H1 (cell line): ENCODE results near the gene GINS2. TPM values are rescaled to one million over a fixed set of nuclear protein-coding genes. Genes with fewer than 3 reads are reported as not detected.
A peak's percentile ranks its signal among the peaks of the same experiment; 100 is the strongest.

Source experiments
- CTCF ChIA-PET: fragments of 300-600 bp; sonication (Branson Sonifier 250); formaldehyde crosslinking; loops from one replicate; lab custom pipeline; 2021; ENCODE audit not compliant: partially characterized antibody; lab: Charles Lee
- POLR2A ChIA-PET: fragments of 300-600 bp; sonication (Branson Sonifier 250); formaldehyde crosslinking; loops from one replicate; lab custom pipeline; 2021; ENCODE audit warnings: inconsistent platforms; ENCODE audit not compliant: partially characterized antibody; lab: Charles Lee
- DNase-seq, 2 experiments: peaks; one replicate each; pipeline versions ENCODE4 v3.0.0 to v3.0.0-alpha.2; 2010 to 2022; ENCODE audit warnings: low spot score in 2 of 2, low read depth in 1 of 2, mixed read lengths in 1 of 2
- FAIRE-seq: peaks from 2 replicates; lab custom pipeline; 2011; peaks lifted over from hg19 to GRCh38; lab: Jason Lieb, UNC
- H2AFZ ChIP-seq: 2 replicates; pipeline ENCODE4 v1.8.1; 2012; ENCODE audit warnings: low read length, inconsistent platforms
- H2AK5ac ChIP-seq: 2 replicates; pipeline ENCODE4 v1.6.1; 2013; ENCODE audit warnings: low read depth, low read length
- H2BK120ac ChIP-seq: replicated peaks from 2 replicates; pipeline ENCODE3; 2013; ENCODE audit warnings: low read depth, low read length, inconsistent platforms
- H2BK12ac ChIP-seq: 2 replicates; pipeline ENCODE4 v1.6.1; 2013; ENCODE audit warnings: low read depth, low read length
- H2BK15ac ChIP-seq: 2 replicates; pipeline ENCODE4 v1.6.1; 2013; ENCODE audit warnings: low read length
- H2BK20ac ChIP-seq: 2 replicates; pipeline ENCODE4 v1.6.1; 2013; ENCODE audit warnings: low read length
- H2BK5ac ChIP-seq: 2 replicates; pipeline ENCODE4 v1.6.1; 2013; ENCODE audit warnings: low read depth, low read length
- H3K14ac ChIP-seq: 2 replicates; pipeline ENCODE4 v1.6.1; 2013; ENCODE audit warnings: inconsistent platforms; ENCODE audit not compliant: insufficient read length
- H3K18ac ChIP-seq: 2 replicates; pipeline ENCODE4 v1.6.1; 2013; ENCODE audit warnings: low read length; ENCODE audit errors: extremely low read depth
- H3K23ac ChIP-seq: 2 replicates; pipeline ENCODE4 v1.6.1; 2013; ENCODE audit warnings: inconsistent platforms; ENCODE audit not compliant: insufficient read length
- H3K23me2 ChIP-seq: 2 replicates; pipeline ENCODE4 v1.6.1; 2013; ENCODE audit warnings: low read depth, low read length
- H3K27ac ChIP-seq: 2 replicates; pipeline ENCODE4 v1.6.1; 2011; ENCODE audit warnings: low read depth, low read length, inconsistent platforms
- H3K27me3 ChIP-seq, 4 experiments: replicated peaks in 1 of 4; 1 replicate in 1 of 4; 2 replicates in 3 of 4; pipeline versions ENCODE4 v1.6.1 to v1.8.1; 2011 to 2013; ENCODE audit warnings: low read length in 3 of 4, mild to moderate bottlenecking in 3 of 4, inconsistent platforms in 2 of 4, mixed read lengths in 2 of 4, moderate library complexity in 1 of 4; ENCODE audit not compliant: control insufficient read depth in 3 of 4, insufficient read depth in 3 of 4; ENCODE audit errors: extremely low read depth in 1 of 4
- H3K36me3 ChIP-seq, 4 experiments: 2 replicates each; pipeline versions ENCODE4 v1.6.1 to v1.8.1; 2011 to 2013; ENCODE audit warnings: mild to moderate bottlenecking in 4 of 4, low read length in 3 of 4, moderate library complexity in 2 of 4, control low read depth in 1 of 4, inconsistent platforms in 1 of 4; ENCODE audit not compliant: insufficient read depth in 4 of 4, control insufficient read depth in 2 of 4
- H3K4ac ChIP-seq: replicated peaks from 2 replicates; pipeline ENCODE3; 2013; ENCODE audit warnings: low read length, low read depth, mixed read lengths, inconsistent platforms; ENCODE audit not compliant: insufficient read length
- H3K4me1 ChIP-seq, 4 experiments: replicated peaks in 1 of 4; 1 replicate in 1 of 4; 2 replicates in 3 of 4; pipeline versions ENCODE4 v1.6.1 to v1.8.1; 2011 to 2013; ENCODE audit warnings: low read length in 3 of 4, inconsistent platforms in 2 of 4, mixed read lengths in 1 of 4; ENCODE audit not compliant: insufficient read depth in 4 of 4, control insufficient read depth in 3 of 4
- H3K4me2 ChIP-seq, 2 experiments: 2 replicates each; pipeline versions ENCODE4 v1.6.1 to v1.8.1; 2011 to 2013; ENCODE audit warnings: low read depth in 2 of 2, low read length in 2 of 2, control low read depth in 1 of 2, inconsistent platforms in 1 of 2, mild to moderate bottlenecking in 1 of 2; ENCODE audit not compliant: insufficient read depth in 1 of 2
- H3K4me3 ChIP-seq, 4 experiments: fragments of 200-600, 300-600 bp in 1 of 4; sonication (generic), shearing (Covaris generic), sonication (Bioruptor Twin) in 1 of 4; 2 replicates each; pipeline versions ENCODE4 v1.5.1 to v1.8.1; 2011 to 2016; ENCODE audit warnings: low read length in 4 of 4, low read depth in 3 of 4, control low read depth in 2 of 4, inconsistent platforms in 2 of 4, mild to moderate bottlenecking in 2 of 4, mixed read lengths in 1 of 4, moderate library complexity in 1 of 4; ENCODE audit not compliant: insufficient read depth in 2 of 4; ENCODE audit errors: extremely low read depth in 1 of 4
- H3K56ac ChIP-seq: replicated peaks from 2 replicates; pipeline ENCODE3; 2013; ENCODE audit warnings: low read depth, mild to moderate bottlenecking, mixed read lengths, low read length, inconsistent platforms; ENCODE audit not compliant: insufficient read length
- H3K79me1 ChIP-seq: 2 replicates; pipeline ENCODE4 v1.6.1; 2013; ENCODE audit warnings: low read depth, low read length, control low read depth
- H3K79me2 ChIP-seq, 2 experiments: 2 replicates each; pipeline versions ENCODE4 v1.6.1 to v1.8.1; 2012 to 2013; ENCODE audit warnings: low read length in 2 of 2, mild to moderate bottlenecking in 2 of 2, inconsistent platforms in 1 of 2; ENCODE audit not compliant: insufficient read depth in 2 of 2, control insufficient read depth in 1 of 2
- H3K9ac ChIP-seq, 4 experiments: replicated peaks in 1 of 4; 1 replicate in 1 of 4; 2 replicates in 3 of 4; pipeline versions ENCODE4 v1.6.1 to v1.8.1; 2011 to 2013; ENCODE audit warnings: low read depth in 3 of 4, low read length in 3 of 4, control low read depth in 2 of 4, mild to moderate bottlenecking in 2 of 4, moderate library complexity in 2 of 4, inconsistent platforms in 1 of 4; ENCODE audit errors: extremely low read depth in 1 of 4
- H3K9me3 ChIP-seq, 2 experiments: 2 replicates each; pipeline versions ENCODE4 v1.6.1 to v1.8.1; 2012 to 2013; ENCODE audit warnings: mild to moderate bottlenecking in 2 of 2, moderate library complexity in 2 of 2, control low read depth in 1 of 2, inconsistent platforms in 1 of 2, low read depth in 1 of 2, low read length in 1 of 2, mixed read lengths in 1 of 2; ENCODE audit not compliant: insufficient read depth in 2 of 2
- H4K20me1 ChIP-seq, 2 experiments: replicated peaks in 1 of 2; 2 replicates each; pipeline versions ENCODE3 to v1.8.1; 2011 to 2013; ENCODE audit warnings: inconsistent platforms in 2 of 2, low read length in 2 of 2, mild to moderate bottlenecking in 1 of 2; ENCODE audit not compliant: insufficient read depth in 2 of 2, control insufficient read depth in 1 of 2
- H4K5ac ChIP-seq: 2 replicates; pipeline ENCODE4 v1.6.1; 2013; ENCODE audit warnings: low read length, low read depth, mixed read lengths, inconsistent platforms; ENCODE audit not compliant: insufficient read length
- H4K8ac ChIP-seq: 2 replicates; pipeline ENCODE4 v1.8.0; 2013; ENCODE audit warnings: mild to moderate bottlenecking, moderate library complexity, low read length, inconsistent platforms; ENCODE audit not compliant: insufficient read depth; ENCODE audit errors: extremely low read depth
- H4K91ac ChIP-seq: replicated peaks from 2 replicates; pipeline ENCODE3; 2013; ENCODE audit warnings: low read length, mixed read lengths, inconsistent platforms; ENCODE audit not compliant: insufficient read length
- BCL11A ChIP-seq, 2 experiments: IDR thresholded peaks; one replicate each; pipeline ENCODE4 v1.6.1; 2011; ENCODE audit warnings: low read depth in 2 of 2, low read length in 2 of 2, mild to moderate bottlenecking in 2 of 2
- CBX5 ChIP-seq: fragments of 300-800, 300-1000 bp; sonication (generic); IDR thresholded peaks from 2 replicates; pipeline ENCODE4 v1.7.1; 2016; ENCODE audit warnings: antibody characterized with exemption, low read length, low read depth
- CREB1 ChIP-seq: IDR thresholded peaks from 2 replicates; pipeline ENCODE4 v1.6.1; 2012; ENCODE audit warnings: inconsistent platforms
- EGR1 ChIP-seq: IDR thresholded peaks from 2 replicates; pipeline ENCODE4 v1.6.1; 2011; ENCODE audit warnings: low read depth, low read length, borderline replicate concordance
- EP300 ChIP-seq, 2 experiments: IDR thresholded peaks; 1 replicate in 1 of 2; 2 replicates in 1 of 2; pipeline ENCODE4 v1.6.1; 2011 to 2012; ENCODE audit warnings: low read depth in 2 of 2, low read length in 2 of 2, mild to moderate bottlenecking in 2 of 2, borderline replicate concordance in 1 of 2, inconsistent platforms in 1 of 2, moderate library complexity in 1 of 2
- KDM5A ChIP-seq: fragments of 200-600 bp; IDR thresholded peaks from 2 replicates; pipeline ENCODE4 v1.7.1; 2012; ENCODE audit warnings: mild to moderate bottlenecking, low read length, inconsistent platforms, mixed read lengths
- SP4 ChIP-seq: IDR thresholded peaks from 2 replicates; pipeline ENCODE4 v1.6.1; 2012; ENCODE audit warnings: low read length, inconsistent platforms
- TCF12 ChIP-seq: IDR thresholded peaks from 2 replicates; pipeline ENCODE4 v1.6.1; 2011; ENCODE audit warnings: low read depth, mild to moderate bottlenecking, low read length
- TEAD4 ChIP-seq: IDR thresholded peaks from 2 replicates; pipeline ENCODE4 v1.6.1; 2012; ENCODE audit warnings: low read depth, low read length, inconsistent platforms, mixed read lengths
- USF2 ChIP-seq: IDR thresholded peaks from 2 replicates; pipeline ENCODE4 v1.6.1; 2011; ENCODE audit warnings: low read length, improper control_type of control experiment
- WGBS, 2 experiments: shearing (Covaris generic) in 1 of 2; methylation state at CpG; one replicate each; pipeline versions ENCODE4 v1.1.6 to v1.1.7; 2013 to 2015; ENCODE audit warnings: low lambda C conversion rate in 2 of 2, mixed read lengths in 2 of 2, inconsistent platforms in 1 of 2, low coverage in 1 of 2, missing lambda C conversion rate in 1 of 2; ENCODE audit not compliant: insufficient replicate concordance in 2 of 2, insufficient coverage in 1 of 2, insufficient read length in 1 of 2; ENCODE audit errors: extremely low coverage in 1 of 2, missing lambda C conversion rate in 1 of 2; 5-methylcytosine and 5-hydroxymethylcytosine counted together
- polyA plus RNA-seq, 7 experiments: library from polyadenylated mRNA; depleted of rRNA in 3 of 7; stranded (reverse) in 5 of 7; unstranded in 2 of 7; fragments of >200 nt in 5 of 7; fragments of 200-250 nt in 2 of 7; gene quantifications; 1 replicate in 5 of 7; 2 replicates in 1 of 7; 4 replicates in 1 of 7; pipeline versions ENCODE4 v1.2.1 to v1.2.3, GENCODE V29; 2011 to 2013; ENCODE audit warnings: missing spikeins in 2 of 7, mixed read lengths in 2 of 7
- total RNA-seq: library from RNA; stranded (reverse); fragmentation: NEBNext Ultra II Directional; extraction: Animal tissue kit (Norgen Biotek cat#: 25700); gene quantifications from 2 replicates; pipeline ENCODE4 v1.2.1, GENCODE V29; 2021
- TF ChIP-seq, protein P1 (sequence below): IDR thresholded peaks from 2 replicates; pipeline ENCODE4 v1.6.1; 2011; ENCODE audit warnings: low read depth, mild to moderate bottlenecking, low read length; ENCODE audit not compliant: insufficient read depth

The GINS2 gene
- total and polyA plus RNA-seq, 2 of the 8 experiments (the other 6 are each of a cell fraction or from before 2014, with no cell fraction given) = 29.4 to 59.1 TPM

- Histone ChIP-seq H3K4me2 (no peak overlapping the region), H4K8ac (no peak overlapping the region), H2BK20ac (no peak overlapping the region), H3K9ac (no peak overlapping the region), H2BK15ac (peak overlapping the region; percentile 40; the same call in 1 of the 2 replicates), H3K9me3 (no peaks in the 10 kb centered on the region), H2BK12ac (no peak overlapping the region), H3K27me3 (peaks cover 0 to 7% (median 2%) of the 10 kb centered on the region in 4 experiments; a peak in 3 of 7 replicates), H3K56ac (no peak overlapping the region), H3K27ac (no peak overlapping the region), H2AFZ (no peak overlapping the region), H4K91ac (no peak overlapping the region), H2BK120ac (no peak overlapping the region), H3K4me3 (no peak overlapping the region), H3K14ac (no peak overlapping the region), H3K79me1 (no peaks in the 10 kb centered on the region), H3K79me2 (no peaks in the 10 kb centered on the region), H3K23me2 (peaks cover 8% of the 10 kb centered on the region; the same call in 1 of the 2 replicates), H3K36me3 (no peaks in the 10 kb centered on the region), H3K23ac (no peak overlapping the region), H2BK5ac (no peak overlapping the region), H4K5ac (no peak overlapping the region), H3K4ac (no peak overlapping the region), H3K18ac (no peak overlapping the region), H4K20me1 (peaks cover 0 to 3% of the 10 kb centered on the region in 2 experiments), H2AK5ac (no peak overlapping the region), H3K4me1 (peaks cover 0 to 10% (median 7%) of the 10 kb centered on the region in 4 experiments; a peak in 6 of 7 replicates)
- TF ChIP-seq CBX5 (no peak), CREB1 (no peak), TCF12 (no peak), KDM5A (no peak), USF2 (no peak), SP4 (no peak), TEAD4 (no peak), EGR1 (no peak), EP300 (IDR thresholded peaks at IDR 0.05; ENCODE audit: borderline replicate concordance in 1 of 2, low read depth in 2 of 2, low read length in 2 of 2) (no peak), BCL11A (IDR thresholded peaks at IDR 0.05; ENCODE audit: low read depth in 2 of 2, low read length in 2 of 2) (no peak)
- TF ChIP-seq, protein P1, sequence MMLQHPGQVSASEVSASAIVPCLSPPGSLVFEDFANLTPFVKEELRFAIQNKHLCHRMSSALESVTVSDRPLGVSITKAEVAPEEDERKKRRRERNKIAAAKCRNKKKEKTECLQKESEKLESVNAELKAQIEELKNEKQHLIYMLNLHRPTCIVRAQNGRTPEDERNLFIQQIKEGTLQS = no peak
- POLR2A ChIA-PET = interaction anchor here (0.9 to 2.1 kb wide), 4 partner anchors 15 to 42 kb away, joined by 4 to 23 read pairs (median 6); partner anchors contain the start of gene GINS2
- no peak for DNase-seq
- 71% methylated on average over 6 of the region's 6 CpGs; no CpG with 5 or more reads in 1 of the 2 experiments for WGBS, 2 experiments
- CTCF ChIA-PET = interaction anchor here (0.7 to 20.7 kb wide), 19 partner anchors 8 to 289 kb away, joined by 3 to 620 read pairs (median 8); partner anchors contain the start of gene GINS2
- FAIRE-seq = no peak
These were observed 29.4 kb upstream of the GINS2 start for GRCh38 chr16:85718153-85718477.
